ENCODE data around the gene DIS3L2. TPM values are rescaled to one million over a fixed set of nuclear protein-coding genes. Genes with fewer than 3 reads are reported as not detected.

Gene DIS3L2
- total RNA-seq, 1 donor from 2014 or later = 17.0 TPM

- Histone ChIP-seq H3K27ac (replicated peaks) (no peak overlapping the region), H3K4me1 (no peaks in the 10 kb centered on the region), H3K27me3 (ENCODE audit: low read depth) (no peaks in the 10 kb centered on the region), H3K9me3 (replicated peaks) (no peaks in the 10 kb centered on the region), H3K36me3 (peaks cover 24% of the 10 kb centered on the region), H3K4me3 (no peak overlapping the region)
- intact Hi-C loops (cut with micrococcal nuclease) = no loop called here
- no peak for DNase-seq
- TF ChIP-seq CTCF (IDR thresholded peaks at IDR 0.05; ENCODE audit: borderline replicate concordance) = no peak
These were observed 278.6 kb downstream of the DIS3L2 start for GRCh38 chr2:232239951-232240681.

GRCh38 chr2:232240906-232241305 lies 279.4 kb downstream of the DIS3L2 start:
- Histone ChIP-seq H3K27me3 (ENCODE audit: low read depth) (no peaks in the 10 kb centered on the region), H3K27ac (replicated peaks) (no peak overlapping the region), H3K36me3 (peaks cover 24% of the 10 kb centered on the region), H3K4me3 (no peak overlapping the region), H3K4me1 (no peaks in the 10 kb centered on the region), H3K9me3 (replicated peaks) (no peaks in the 10 kb centered on the region)
- intact Hi-C loops (cut with micrococcal nuclease) = no loop called here
- DNase-seq = no peak
- no peak for TF ChIP-seq CTCF (IDR thresholded peaks at IDR 0.05; ENCODE audit: borderline replicate concordance)

- no peak for DNase-seq
- intact Hi-C loops (cut with micrococcal nuclease) = no loop called here
- Histone ChIP-seq H3K9me3 (replicated peaks) (no peaks in the 10 kb centered on the region), H3K27ac (replicated peaks) (no peak overlapping the region), H3K27me3 (ENCODE audit: low read depth) (no peaks in the 10 kb centered on the region), H3K4me3 (no peak overlapping the region), H3K4me1 (no peaks in the 10 kb centered on the region), H3K36me3 (peaks cover 24% of the 10 kb centered on the region)
- no peak for TF ChIP-seq CTCF (IDR thresholded peaks at IDR 0.05; ENCODE audit: borderline replicate concordance)
These were observed 280.8 kb downstream of the DIS3L2 start for GRCh38 chr2:232242316-232242715.

- Histone ChIP-seq H3K4me1 (no peaks in the 10 kb centered on the region), H3K36me3 (peaks cover 18% of the 10 kb centered on the region), H3K4me3 (no peak overlapping the region), H3K27ac (replicated peaks) (no peak overlapping the region), H3K27me3 (ENCODE audit: low read depth) (no peaks in the 10 kb centered on the region), H3K9me3 (replicated peaks) (no peaks in the 10 kb centered on the region)
- intact Hi-C loops (cut with micrococcal nuclease) = no loop called here
- no peak for DNase-seq
- no peak for TF ChIP-seq CTCF (IDR thresholded peaks at IDR 0.05; ENCODE audit: borderline replicate concordance)
These were observed 283.6 kb downstream of the DIS3L2 start for GRCh38 chr2:232245111-232245510.

DNA sequence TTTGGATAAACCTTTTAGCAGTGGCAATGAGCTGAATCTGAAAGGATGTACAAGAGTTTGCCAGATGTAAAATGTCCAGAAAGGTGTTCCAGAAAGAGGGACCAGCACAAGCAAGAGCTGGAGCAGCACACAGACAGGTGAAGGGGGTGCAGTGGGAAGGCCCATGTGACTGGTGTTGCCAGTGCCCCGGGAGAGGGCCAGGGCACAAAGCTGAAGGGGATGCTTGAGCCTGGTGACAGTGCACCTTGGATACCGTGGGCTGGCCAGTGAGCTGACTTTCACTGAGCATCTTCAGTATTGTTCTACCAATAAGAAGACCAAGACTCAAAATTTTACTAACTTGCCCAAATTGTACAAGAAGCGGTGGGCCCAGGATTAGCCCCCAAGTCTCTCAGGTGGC lies 284.7 kb downstream of the DIS3L2 start:
- Histone ChIP-seq H3K27me3 (ENCODE audit: low read depth) (no peaks in the 10 kb centered on the region), H3K4me1 (no peaks in the 10 kb centered on the region)
- DNase-seq = no peak

More for the DNA sequence above, 284.7 kb downstream of the DIS3L2 start:
- no peaks in the 10 kb centered on the region for H3K9me3 ChIP-seq (replicated peaks)
- no peak overlapping the region for H3K27ac ChIP-seq (replicated peaks)
- peaks cover 20% of the 10 kb centered on the region for H3K36me3 ChIP-seq
- no peak for TF ChIP-seq CTCF (IDR thresholded peaks at IDR 0.05; ENCODE audit: borderline replicate concordance)
- no peak overlapping the region for H3K4me3 ChIP-seq
- intact Hi-C loops (cut with micrococcal nuclease) = no loop called here

Measured in left ventricle myocardium inferior (tissue), 1 donor.